Right lobe of liver (tissue), 4 donors: ENCODE data around the gene PRDX6.

Source experiments
- CTCF ChIP-seq, 4 donors: fragments of 200-600 bp in 3 of 4; fragments of 450-650 bp in 1 of 4; IDR thresholded peaks; one replicate each; pipeline versions ENCODE4 v1.5.1 to v1.8.0; 2016 to 2022; ENCODE audit warnings: antibody characterized with exemption in 4 of 4, mild to moderate bottlenecking in 2 of 4
- POLR2A ChIP-seq: fragments of 450-650 bp; IDR thresholded peaks from one replicate; pipeline ENCODE4 v1.6.1; 2017; ENCODE audit warnings: antibody characterized with exemption, mild to moderate bottlenecking
- donor health status: DM: no; HTN: no; CAD: no.
- donor health status: DM: no; HTN: no; CAD: no.
- donor health status: DM: no; HTN: yes; CAD: no.

GRCh38 chr1:173489149-173489600 lies 12.0 kb downstream of the PRDX6 start:
- TF ChIP-seq POLR2A = no peak
- TF ChIP-seq CTCF (IDR thresholded peaks at IDR 0.05) = no peak
